ENCODE data around the gene MAP3K3.

DNA sequence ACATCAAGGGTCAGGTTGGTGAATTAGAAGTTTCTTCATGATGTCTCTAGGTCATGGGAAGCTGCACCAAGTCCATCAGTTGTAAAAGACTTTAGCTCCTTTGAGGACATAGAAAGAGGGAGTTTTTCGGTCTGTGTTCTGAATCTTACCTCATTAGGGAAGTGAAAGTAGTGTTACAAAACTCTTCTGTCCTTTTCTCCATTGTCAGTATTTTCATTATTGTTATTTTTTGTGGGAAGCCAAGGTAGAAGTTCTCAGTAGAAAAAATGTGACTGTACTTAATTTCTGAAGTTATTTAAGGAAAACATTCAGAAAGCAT lies 24.2 kb downstream of the MAP3K3 start:
- TF ChIP-seq, protein P1, sequence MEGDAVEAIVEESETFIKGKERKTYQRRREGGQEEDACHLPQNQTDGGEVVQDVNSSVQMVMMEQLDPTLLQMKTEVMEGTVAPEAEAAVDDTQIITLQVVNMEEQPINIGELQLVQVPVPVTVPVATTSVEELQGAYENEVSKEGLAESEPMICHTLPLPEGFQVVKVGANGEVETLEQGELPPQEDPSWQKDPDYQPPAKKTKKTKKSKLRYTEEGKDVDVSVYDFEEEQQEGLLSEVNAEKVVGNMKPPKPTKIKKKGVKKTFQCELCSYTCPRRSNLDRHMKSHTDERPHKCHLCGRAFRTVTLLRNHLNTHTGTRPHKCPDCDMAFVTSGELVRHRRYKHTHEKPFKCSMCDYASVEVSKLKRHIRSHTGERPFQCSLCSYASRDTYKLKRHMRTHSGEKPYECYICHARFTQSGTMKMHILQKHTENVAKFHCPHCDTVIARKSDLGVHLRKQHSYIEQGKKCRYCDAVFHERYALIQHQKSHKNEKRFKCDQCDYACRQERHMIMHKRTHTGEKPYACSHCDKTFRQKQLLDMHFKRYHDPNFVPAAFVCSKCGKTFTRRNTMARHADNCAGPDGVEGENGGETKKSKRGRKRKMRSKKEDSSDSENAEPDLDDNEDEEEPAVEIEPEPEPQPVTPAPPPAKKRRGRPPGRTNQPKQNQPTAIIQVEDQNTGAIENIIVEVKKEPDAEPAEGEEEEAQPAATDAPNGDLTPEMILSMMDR (IDR thresholded peaks at IDR 0.05; ENCODE audit: borderline replicate concordance, extremely low read depth, low read length, poor library complexity, severe bottlenecking) = no peak
- no peak for TF ChIP-seq EZH2 (IDR thresholded peaks at IDR 0.05; ENCODE audit: borderline replicate concordance, low read depth, low read length, severe bottlenecking)

Data from DND-41 (cell line).